Kidney (tissue), 14 donors: Measurements from ENCODE around the gene CELF1. TPM values are rescaled to one million over a fixed set of nuclear protein-coding genes. Genes with fewer than 3 reads are reported as not detected.

Experiments
- DNase-seq, 5 donors: peaks; one replicate each; pipeline ENCODE4 v3.0.0-alpha.2; 2013 to 2020
- FAIRE-seq: peaks from 2 replicates; lab custom pipeline; 2012; peaks lifted over from hg19 to GRCh38; lab: Jason Lieb, UNC
- H3K27ac ChIP-seq, 2 donors: one replicate each; pipeline ENCODE4 v1.7.0; 2013; ENCODE audit warnings: low read depth in 2 of 2, low read length in 2 of 2, inconsistent platforms in 1 of 2
- H3K27me3 ChIP-seq: one replicate; pipeline ENCODE4 v1.7.1; 2013; ENCODE audit warnings: low read length, inconsistent platforms; ENCODE audit not compliant: control insufficient read depth, insufficient read depth
- H3K36me3 ChIP-seq, 3 donors: one replicate each; pipeline versions ENCODE4 v1.7.0 to v1.7.1; 2013; ENCODE audit warnings: low read length in 3 of 3, control low read depth in 1 of 3, inconsistent platforms in 1 of 3; ENCODE audit not compliant: insufficient read depth in 3 of 3, control insufficient read depth in 2 of 3
- H3K4me1 ChIP-seq, 3 donors: one replicate each; pipeline versions ENCODE4 v1.7.0 to v1.7.1; 2013; ENCODE audit warnings: low read length in 3 of 3, inconsistent platforms in 1 of 3, low read depth in 1 of 3; ENCODE audit not compliant: control insufficient read depth in 2 of 3, insufficient read depth in 2 of 3
- H3K4me3 ChIP-seq, 3 donors: one replicate each; pipeline versions ENCODE4 v1.7.0 to v1.8.1; 2013; ENCODE audit warnings: low read length in 3 of 3, control low read depth in 1 of 3, inconsistent platforms in 1 of 3
- H3K9ac ChIP-seq, 3 donors: one replicate each; pipeline versions ENCODE4 v1.7.0 to v1.7.1; 2013; ENCODE audit warnings: low read length in 3 of 3, control low read depth in 1 of 3, inconsistent platforms in 1 of 3
- H3K9me3 ChIP-seq, 3 donors: one replicate each; pipeline versions ENCODE4 v1.7.0 to v1.7.1; 2013; ENCODE audit warnings: low read length in 3 of 3, control low read depth in 1 of 3, inconsistent platforms in 1 of 3; ENCODE audit not compliant: control insufficient read depth in 2 of 3, insufficient read depth in 1 of 3
- intact Hi-C: fragments of 100-400 bp; cut with DNase I; formaldehyde crosslinking; loops from one replicate; pipeline ENCODE4 v1.11.1; 2022
- polyA plus RNA-seq: library from polyadenylated mRNA; stranded (reverse); fragments of 350-450 nt; fragmentation: Illumina TruSeq; extraction: RNeasy Lipid Tissue Mini Kit (QIAGEN cat#74804); gene quantifications from one replicate; pipeline ENCODE4 v1.2.3, GENCODE V29; 2014; ENCODE audit warnings: low read depth, low replicate concordance; ENCODE audit not compliant: insufficient read depth
- total RNA-seq: library from RNA; stranded (reverse); fragmentation: NEBNext Ultra II Directional; extraction: Animal tissue kit (Norgen Biotek cat#: 25700); gene quantifications from one replicate; pipeline ENCODE4 v1.2.1, GENCODE V29; 2021
- TF ChIP-seq, protein P1 (sequence below): IDR thresholded peaks from 3 replicates; pipeline ENCODE4 v1.5.1; 2012; ENCODE audit warnings: mild to moderate bottlenecking, moderate library complexity, borderline replicate concordance; ENCODE audit not compliant: insufficient read depth; ENCODE audit errors: extremely low read depth
- donor health status: control.
- donor health status: control.
- donor health status: control.
- donor health status: control.
- donor health status: control.
- donor health status: DM: yes; HTN: yes; CAD: no.
- donor health status: Normal renal cell carcinoma (clear cell type).

Gene CELF1
- total and polyA plus RNA-seq, 2 donors from 2014 or later: 30.8 to 115 TPM

- Histone ChIP-seq H3K9ac (no peak overlapping the region), H3K4me1 (peaks cover 5 to 15% (median 8%) of the 10 kb centered on the region in 3 donors), H3K27me3 (no peaks in the 10 kb centered on the region), H3K4me3 (no peak overlapping the region), H3K9me3 (no peaks in the 10 kb centered on the region), H3K27ac (no peak overlapping the region), H3K36me3 (peaks cover 8 to 36% (median 23%) of the 10 kb centered on the region in 3 donors)
- intact Hi-C loops: no loop called here
- FAIRE-seq: no peak
- TF ChIP-seq, protein P1, sequence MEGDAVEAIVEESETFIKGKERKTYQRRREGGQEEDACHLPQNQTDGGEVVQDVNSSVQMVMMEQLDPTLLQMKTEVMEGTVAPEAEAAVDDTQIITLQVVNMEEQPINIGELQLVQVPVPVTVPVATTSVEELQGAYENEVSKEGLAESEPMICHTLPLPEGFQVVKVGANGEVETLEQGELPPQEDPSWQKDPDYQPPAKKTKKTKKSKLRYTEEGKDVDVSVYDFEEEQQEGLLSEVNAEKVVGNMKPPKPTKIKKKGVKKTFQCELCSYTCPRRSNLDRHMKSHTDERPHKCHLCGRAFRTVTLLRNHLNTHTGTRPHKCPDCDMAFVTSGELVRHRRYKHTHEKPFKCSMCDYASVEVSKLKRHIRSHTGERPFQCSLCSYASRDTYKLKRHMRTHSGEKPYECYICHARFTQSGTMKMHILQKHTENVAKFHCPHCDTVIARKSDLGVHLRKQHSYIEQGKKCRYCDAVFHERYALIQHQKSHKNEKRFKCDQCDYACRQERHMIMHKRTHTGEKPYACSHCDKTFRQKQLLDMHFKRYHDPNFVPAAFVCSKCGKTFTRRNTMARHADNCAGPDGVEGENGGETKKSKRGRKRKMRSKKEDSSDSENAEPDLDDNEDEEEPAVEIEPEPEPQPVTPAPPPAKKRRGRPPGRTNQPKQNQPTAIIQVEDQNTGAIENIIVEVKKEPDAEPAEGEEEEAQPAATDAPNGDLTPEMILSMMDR: no peak
- DNase-seq: no peak
Observed at GRCh38 chr11:47583844-47584243, 30.9 kb upstream of the CELF1 start.

GRCh38 chr11:47578524-47579494, 25.9 kb upstream of the CELF1 start, which contains the start of the genes KBTBD4 and NDUFS3:
Gene KBTBD4, minus strand, starts transcription at chr11:47578970. Its CDS starts 19 bp downstream, at chr11:47578951.
Gene NDUFS3, plus strand, starts transcription at chr11:47579074. Its CDS starts 18 bp downstream, at chr11:47579092.
- FAIRE-seq (no peak), DNase-seq (peak; percentile 95 to 97 (median 97))
- TF ChIP-seq, protein P1: no peak
- Histone ChIP-seq H3K36me3 (peaks cover 10 to 30% (median 23%) of the 10 kb centered on the region in 3 donors), H3K4me1 (peaks cover 5 to 23% (median 20%) of the 10 kb centered on the region in 3 donors), H3K27me3 (no peaks in the 10 kb centered on the region), H3K9ac (peak within 1 kb of the TSS; percentile 74 to 94 (median 85)), H3K27ac (peak within 1 kb of the TSS; percentile 86 to 96), H3K9me3 (no peaks in the 10 kb centered on the region), H3K4me3 (peak within 1 kb of the TSS; percentile 95 to 98 (median 96))
- intact Hi-C loops: no loop called here

GRCh38 chr11:47577460-47578041, 24.6 kb upstream of the CELF1 start:
- peak overlapping the region in 1 of 3 donors; percentile 74 for H3K9ac ChIP-seq
- H3K4me3 ChIP-seq: peak overlapping the region in 2 of 3 donors; percentile 95 to 96
- intact Hi-C loops: no loop called here
- no peaks in the 10 kb centered on the region for H3K27me3 ChIP-seq
- H3K27ac ChIP-seq: no peak overlapping the region
- FAIRE-seq: no peak
- TF ChIP-seq, protein P1: no peak
- H3K4me1 ChIP-seq: peaks cover 5 to 23% (median 20%) of the 10 kb centered on the region in 3 donors
- no peaks in the 10 kb centered on the region for H3K9me3 ChIP-seq
- H3K36me3 ChIP-seq: peaks cover 12 to 31% (median 30%) of the 10 kb centered on the region in 3 donors
- peak in 2 of 5 donors; percentile 22 to 28 for DNase-seq
